GM21529 (cell line): ENCODE results near the gene ACP4.
A peak's percentile ranks its signal among the peaks of the same experiment; 100 is the strongest.

ENCODE experiments used
- ATAC-seq: cut with Tn5 transposase; IDR thresholded peaks from one replicate; pipeline ENCODE4 v1.9.1; 2021; ENCODE audit not compliant: unreplicated experiment

ACP4 gene

DNA sequence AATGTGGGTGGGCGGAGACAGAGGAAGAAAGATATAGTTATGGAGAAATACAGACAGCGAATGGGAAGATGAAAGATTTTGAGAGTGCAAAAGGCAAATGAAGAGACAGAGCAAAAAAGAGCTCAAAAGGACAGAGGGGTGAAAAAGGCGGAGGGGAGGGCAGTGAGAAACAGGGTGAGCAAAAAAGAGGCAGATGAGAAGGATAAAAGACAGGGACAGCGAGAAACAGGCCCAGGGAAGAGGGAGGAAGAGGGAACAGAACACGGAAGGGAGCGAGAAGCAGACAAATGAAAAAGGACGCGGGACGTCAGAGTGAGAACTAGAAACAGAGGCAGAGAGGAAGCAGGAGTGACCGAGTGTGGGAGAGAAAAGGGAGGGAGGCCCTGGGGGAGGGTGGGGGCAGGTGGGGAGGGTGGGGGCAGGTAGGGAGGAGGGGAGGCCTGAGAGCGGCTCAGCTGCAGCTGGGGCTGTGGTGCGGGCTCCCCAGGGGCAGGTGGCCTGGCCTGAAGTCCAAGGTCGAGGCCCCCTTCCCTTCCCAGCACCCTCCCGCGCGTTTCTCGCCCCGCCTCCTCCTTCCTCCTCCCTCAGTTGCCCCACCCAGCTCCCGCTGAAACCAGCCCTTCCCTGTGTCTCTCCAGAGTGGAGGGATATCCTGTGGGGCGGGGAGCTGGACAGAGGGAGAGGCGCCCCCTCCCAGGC is 30.5 kb downstream of the ACP4 start:
- no peak for ATAC-seq

- no peak for ATAC-seq
Measured at GRCh38 chr19:50821248-50821612, 31.0 kb downstream of the ACP4 start.

- ATAC-seq, result no peak
Measured at GRCh38 chr19:50821622-50822021, 31.4 kb downstream of the ACP4 start.

DNA sequence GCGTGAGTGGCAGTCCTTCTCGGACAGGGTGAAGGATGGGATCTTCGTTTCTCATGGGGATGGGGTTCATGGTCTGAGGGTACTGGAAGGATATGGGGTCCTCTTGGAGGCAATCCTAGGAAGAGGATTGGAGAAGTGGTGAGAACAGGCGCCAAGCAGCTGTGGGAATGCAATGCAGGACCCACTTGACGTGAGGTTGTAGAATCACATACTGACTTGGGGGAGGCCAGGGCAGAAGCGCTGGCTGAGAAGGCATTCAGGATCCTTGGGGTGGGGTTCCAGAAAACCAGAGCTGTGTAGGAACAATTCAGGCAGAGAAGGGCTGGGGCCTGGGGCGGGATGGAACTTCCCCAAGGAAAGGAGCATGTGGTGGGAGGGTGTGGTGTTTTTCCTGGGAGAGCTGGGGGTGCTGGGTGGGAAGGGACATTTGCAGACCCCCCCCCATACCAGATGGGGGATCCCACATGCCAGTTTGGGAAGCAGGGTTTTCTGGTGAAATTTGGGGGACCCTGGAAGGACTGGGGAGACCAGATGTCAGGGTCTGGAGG is 32.5 kb downstream of the ACP4 start:
- ATAC-seq, result no peak

- ATAC-seq, result no peak
Measured at GRCh38 chr19:50823389-50824042, 33.3 kb downstream of the ACP4 start, which contains the start of gene KLK1. Gene KLK1 (minus strand): TSS chr19:50823787. CDS start chr19:50823748, 39 bp downstream.

GRCh38 chr19:50826492-50827240 is 36.5 kb downstream of the ACP4 start:
- ATAC-seq, result no peak

- ATAC-seq, result no peak
Measured at GRCh38 chr19:50827476-50827875, 37.3 kb downstream of the ACP4 start.

DNA sequence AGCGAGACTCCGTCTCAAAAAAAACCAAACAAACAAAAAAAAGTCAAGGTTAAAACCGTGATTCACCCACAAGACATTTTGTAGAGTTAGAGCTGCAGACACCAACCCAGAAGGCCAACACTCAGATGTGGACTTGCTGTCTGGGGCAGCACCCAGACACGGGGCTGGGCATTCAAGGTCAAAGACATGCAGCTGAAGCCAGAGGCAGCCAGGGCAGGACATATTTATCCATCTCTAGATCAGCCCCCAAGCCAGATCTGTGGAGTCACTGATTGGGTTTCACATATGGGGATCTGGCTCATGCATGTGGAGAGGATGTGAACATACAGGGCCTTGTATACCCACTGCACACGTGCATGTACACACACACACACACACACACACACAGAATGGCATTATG is 39.6 kb downstream of the ACP4 start:
- ATAC-seq, result no peak

DNA sequence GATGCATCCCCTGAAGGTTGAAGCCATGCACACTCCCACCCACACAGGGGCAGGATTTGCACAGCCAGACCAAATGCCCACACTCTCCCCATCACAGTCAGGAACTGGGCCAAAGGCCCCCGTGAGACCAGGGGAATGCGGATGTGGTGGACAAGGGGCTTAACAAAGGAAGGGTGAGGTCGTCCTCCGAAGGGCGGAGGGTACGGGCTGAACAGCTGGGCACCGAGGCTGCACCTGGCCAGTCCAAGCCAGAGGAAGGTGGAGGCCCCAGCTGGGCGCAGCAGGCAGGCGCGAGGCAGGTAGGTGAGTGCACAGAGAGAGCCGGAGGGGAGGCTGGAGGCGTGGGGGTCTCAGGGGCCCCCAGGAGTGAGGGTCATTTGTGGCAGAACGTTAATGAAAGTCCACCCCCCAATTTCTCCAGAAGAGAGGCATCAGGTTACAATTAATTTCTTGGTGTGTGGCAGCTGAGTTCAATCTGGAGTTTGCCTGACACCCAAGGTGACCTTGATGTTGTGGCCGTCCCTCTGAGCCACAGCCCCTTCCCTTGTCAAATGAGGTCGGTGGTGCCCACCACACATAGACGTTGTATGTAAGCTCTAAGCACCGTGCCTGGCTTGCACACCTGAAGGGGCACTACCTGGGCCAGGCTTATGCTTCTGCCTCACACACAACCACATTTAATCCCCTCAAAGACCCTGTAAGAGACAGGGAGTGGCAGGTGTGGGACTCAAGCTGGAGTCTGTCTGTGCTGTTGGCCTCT is 40.2 kb downstream of the ACP4 start:
- ATAC-seq, result no peak

DNA sequence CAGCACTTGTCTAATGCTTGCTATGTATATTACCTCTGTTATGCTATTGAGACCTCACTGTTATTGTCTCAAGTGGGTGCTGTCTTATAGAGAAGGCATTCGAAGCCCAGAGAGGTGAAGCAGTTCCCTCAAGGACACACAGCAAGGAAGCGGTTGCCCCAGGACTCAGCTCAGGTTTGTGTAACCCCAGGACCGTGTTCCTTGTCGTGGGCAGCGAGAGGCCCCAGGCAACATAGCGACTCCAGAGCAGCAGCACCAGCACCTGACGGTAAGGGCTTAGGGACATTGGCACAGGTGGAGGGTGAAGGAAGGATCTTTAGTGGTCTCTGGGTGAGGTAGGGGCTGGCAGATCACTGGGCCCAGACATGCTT is 40.8 kb downstream of the ACP4 start:
- no peak for ATAC-seq

GRCh38 chr19:50832666-50833065 is 42.5 kb downstream of the ACP4 start:
- ATAC-seq, result no peak

DNA sequence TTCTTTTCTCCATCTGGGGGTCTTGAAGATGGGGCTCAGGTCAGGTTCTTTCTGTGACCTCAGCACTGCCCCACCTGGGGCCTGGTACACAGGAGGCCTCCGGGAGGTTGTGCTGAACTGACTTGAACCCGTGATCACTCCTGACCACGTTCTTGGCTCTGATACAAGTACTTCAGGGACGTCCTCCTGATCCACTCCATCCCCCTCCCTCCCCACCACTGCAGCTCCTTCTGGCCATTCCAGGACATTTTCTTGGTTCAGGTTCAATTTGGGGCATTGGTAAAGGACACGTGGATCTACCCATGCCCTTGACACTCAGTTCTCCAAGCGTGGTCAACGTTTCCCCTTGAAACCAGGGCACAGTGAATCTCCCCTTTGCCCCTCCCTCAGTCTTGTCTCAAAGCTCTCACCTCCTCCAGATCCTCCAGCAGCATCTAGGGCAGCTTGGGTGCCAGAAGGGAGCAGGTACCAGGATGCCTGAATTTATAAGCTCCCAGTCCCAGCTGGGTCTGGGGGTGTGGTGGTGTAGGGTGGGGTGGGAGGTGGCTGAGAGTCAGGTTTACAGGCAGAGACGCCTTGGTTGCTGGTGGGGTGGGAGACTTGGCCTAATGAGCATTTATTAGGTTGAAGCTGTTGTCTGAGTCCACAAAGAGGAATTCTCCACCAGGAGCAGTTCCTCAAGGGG is 43.0 kb downstream of the ACP4 start, which contains the start of gene KLK15:
Gene KLK15, minus strand, starts transcription at position 458 of the 685 bp plus-strand sequence. CDS start 2,082 bp downstream, outside the sequence.
- ATAC-seq, result no peak

GRCh38 chr19:50833802-50834167 is 43.6 kb downstream of the ACP4 start:
- no peak for ATAC-seq

DNA sequence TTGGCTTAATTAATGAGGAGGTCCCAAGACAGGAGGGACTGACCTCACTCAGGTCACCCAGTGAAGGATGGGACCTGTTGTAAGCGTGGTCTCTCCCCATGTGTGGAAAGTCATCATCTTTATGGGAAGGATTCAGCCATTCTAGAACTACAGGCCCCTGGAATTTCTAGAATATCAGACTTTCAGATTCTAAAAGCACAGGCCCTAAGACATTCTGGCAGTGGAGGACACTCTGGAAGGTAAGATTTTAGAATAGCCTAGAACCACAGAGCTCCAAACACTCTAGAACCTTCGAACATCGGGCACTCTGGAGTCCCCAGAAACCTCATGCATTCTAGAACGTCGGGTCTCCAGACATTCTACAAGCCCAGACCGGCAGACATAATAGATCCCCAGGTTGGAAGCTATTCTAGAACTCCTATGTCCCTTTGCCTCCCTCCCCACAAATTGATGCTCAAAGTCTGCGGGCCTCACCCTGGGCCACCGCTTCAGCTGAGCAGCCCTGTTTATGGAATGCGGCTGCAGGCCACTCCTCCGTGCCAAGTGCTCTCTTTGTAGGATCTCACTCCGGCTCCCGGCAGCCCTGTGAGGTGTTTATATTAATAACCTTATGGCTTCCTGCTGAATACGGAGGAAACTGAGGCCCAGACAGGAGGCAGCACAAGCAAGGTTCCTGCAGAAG is 45.0 kb downstream of the ACP4 start:
- no peak for ATAC-seq

DNA sequence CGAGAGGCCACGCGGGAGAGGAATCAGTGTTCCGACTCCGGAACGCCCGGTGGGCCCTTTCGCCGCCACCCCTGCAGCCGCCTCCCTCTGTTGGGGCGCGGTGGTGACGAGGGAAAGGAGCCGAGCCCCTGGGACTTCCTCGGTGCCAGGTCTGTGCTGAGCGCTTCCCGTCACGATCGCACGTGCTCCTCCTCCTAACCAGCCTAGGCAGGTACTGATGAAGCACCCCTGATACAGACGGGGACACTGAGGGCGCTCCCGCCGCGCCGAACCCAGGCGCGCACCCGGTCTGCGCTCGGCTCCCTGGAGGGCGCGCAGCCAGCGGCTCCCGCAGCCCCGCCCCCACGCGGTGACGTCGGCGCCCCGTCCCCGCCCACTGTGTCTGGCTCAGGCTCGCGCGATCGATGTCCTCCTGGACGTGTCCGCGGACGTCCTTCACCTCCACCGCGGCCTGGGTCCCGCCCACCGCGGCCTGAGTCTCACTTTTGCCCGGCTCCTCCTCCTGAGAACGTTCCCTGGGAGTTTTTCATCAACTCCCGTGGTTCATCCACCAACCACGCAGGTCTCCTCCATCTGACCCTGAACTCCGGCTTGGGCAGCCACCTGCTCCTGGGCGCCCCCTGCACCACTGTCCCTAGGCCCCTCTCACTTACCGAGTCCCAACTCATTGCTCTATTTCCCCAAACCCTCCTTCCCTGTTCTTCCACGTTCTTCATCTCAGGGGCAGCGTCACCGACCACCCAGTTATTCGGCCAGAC is 45.7 kb downstream of the ACP4 start:
- ATAC-seq, result peak; percentile 83

DNA sequence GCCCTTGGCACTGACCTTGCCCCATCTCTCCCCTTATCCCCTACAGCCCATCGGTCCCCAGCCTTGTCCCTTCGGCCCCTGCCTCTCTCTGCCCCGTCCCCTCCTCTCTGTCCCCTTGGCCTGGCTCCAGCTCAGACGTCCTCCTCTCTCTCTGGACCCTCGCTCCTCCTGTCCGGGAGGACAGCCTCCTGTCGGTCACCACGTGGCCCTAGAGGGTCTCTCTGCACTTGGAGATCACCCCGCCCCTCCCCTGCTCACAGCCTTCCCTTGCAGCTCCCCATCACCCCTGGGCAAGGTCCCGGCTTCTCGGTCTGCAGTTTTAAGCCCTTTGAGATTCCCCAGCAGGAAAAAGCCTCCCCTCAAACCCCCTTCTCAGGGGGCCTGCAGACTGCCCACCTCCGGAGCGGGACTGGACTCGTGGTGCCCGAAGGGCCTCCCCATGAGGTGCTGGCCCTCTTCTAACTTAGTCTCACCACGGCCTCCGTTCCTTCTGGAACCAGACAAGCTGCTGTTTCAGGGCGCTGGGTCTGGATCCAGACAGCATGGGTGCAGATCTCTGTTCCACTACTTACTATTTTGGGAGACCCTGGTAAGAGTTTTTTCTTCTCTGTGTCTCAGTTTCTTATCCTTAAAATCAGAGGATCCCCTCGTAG is 46.5 kb downstream of the ACP4 start:
- no peak for ATAC-seq

DNA sequence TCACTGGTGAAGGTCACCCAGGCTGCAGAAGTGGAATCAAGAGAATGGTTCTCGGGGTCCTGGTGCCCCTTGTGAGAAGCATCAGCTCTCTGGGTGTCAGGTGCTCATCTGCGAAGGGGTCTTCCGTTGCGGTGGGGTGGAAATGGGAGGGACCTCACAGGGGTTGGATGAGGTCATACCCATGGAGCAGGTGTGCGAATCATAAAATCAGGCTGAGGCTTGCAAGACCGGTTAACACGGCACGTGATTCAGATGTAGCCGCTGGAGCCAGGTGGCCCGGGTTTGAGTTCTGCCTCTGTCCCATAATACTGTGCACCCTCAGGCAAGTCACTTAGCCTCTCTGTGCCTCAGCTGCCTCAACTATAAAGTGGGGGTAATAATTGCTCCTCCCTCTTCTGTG is 47.1 kb downstream of the ACP4 start:
- ATAC-seq, result no peak

- ATAC-seq, result no peak
Measured at GRCh38 chr19:50838239-50838638, 48.0 kb downstream of the ACP4 start.
